Spleen (tissue), 7 donors: ENCODE results near the gene SMIM5.

ENCODE experiments used
- POLR2AphosphoS5 ChIP-seq, 3 donors: sonication (generic); formaldehyde crosslinking; IDR thresholded peaks; one replicate each; pipeline ENCODE4 v1.5.1; 2017; ENCODE audit warnings: antibody characterized with exemption in 3 of 3
- TF ChIP-seq, protein P1 (sequence below), 11 experiments: fragments of 200-600 bp in 7 of 11; fragments of 450-650 bp in 4 of 11; sonication (generic) in 4 of 11; IDR thresholded peaks in 8 of 11; conservative IDR thresholded peaks in 3 of 11; 1 replicate in 7 of 11; 2 replicates in 4 of 11; pipeline versions ENCODE4 v1.4.0 to v1.8.0; 2016 to 2021; ENCODE audit warnings: antibody characterized with exemption in 11 of 11, inconsistent platforms in 4 of 11, mild to moderate bottlenecking in 1 of 11
- donor health status: DM: no; HTN: no; CAD: no; lungs with moderate emphysema.
- donor health status: DM: no; HTN: no; CAD: no.
- donor health status: DM: no; HTN: no; CAD: no.

DNA sequence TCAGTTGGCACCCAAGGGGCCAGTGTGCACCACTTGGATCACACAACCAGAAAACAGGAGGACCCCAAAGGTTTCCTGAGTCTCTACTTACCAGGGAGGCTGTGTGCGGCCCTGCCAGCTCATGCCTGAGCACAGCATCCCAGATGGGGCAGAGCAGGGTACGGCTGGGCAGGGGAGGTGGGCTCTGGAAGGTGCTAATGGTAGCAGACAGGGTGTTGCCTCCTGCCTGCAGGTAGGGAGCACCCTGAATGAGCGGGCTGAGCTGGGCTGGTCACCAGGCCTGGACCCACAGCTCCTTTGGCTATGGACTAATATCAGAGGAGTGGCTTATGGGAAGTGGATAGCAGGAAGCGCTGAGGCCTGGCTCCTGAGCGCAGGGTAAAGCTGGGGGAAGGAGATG, 19.1 kb downstream of the SMIM5 start:
- TF ChIP-seq, protein P1, sequence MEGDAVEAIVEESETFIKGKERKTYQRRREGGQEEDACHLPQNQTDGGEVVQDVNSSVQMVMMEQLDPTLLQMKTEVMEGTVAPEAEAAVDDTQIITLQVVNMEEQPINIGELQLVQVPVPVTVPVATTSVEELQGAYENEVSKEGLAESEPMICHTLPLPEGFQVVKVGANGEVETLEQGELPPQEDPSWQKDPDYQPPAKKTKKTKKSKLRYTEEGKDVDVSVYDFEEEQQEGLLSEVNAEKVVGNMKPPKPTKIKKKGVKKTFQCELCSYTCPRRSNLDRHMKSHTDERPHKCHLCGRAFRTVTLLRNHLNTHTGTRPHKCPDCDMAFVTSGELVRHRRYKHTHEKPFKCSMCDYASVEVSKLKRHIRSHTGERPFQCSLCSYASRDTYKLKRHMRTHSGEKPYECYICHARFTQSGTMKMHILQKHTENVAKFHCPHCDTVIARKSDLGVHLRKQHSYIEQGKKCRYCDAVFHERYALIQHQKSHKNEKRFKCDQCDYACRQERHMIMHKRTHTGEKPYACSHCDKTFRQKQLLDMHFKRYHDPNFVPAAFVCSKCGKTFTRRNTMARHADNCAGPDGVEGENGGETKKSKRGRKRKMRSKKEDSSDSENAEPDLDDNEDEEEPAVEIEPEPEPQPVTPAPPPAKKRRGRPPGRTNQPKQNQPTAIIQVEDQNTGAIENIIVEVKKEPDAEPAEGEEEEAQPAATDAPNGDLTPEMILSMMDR (IDR thresholded peaks at IDR 0.05 in 8 of 11, conservative IDR thresholded peaks at IDR 0.05 in 3 of 11) = no peak
- no peak for TF ChIP-seq POLR2AphosphoS5 (IDR thresholded peaks at IDR 0.05)
